Activated CD8-positive, alpha-beta memory T cell treated with anti-CD3 and anti-CD28 coated beads for 4 hours (primary cell): Measurements from ENCODE around the gene OGFOD3.
"Not testable (repeated sequence)": the region's sequence is repeated elsewhere in the genome, so short reads cannot be mapped to it uniquely, and the experiment has no call there.

Experiments used
- DNase-seq, 2 donors: peaks; one replicate each; pipeline ENCODE4 v3.0.0-alpha.2; 2020; ENCODE audit warnings: low read depth in 2 of 2

Gene OGFOD3

DNA sequence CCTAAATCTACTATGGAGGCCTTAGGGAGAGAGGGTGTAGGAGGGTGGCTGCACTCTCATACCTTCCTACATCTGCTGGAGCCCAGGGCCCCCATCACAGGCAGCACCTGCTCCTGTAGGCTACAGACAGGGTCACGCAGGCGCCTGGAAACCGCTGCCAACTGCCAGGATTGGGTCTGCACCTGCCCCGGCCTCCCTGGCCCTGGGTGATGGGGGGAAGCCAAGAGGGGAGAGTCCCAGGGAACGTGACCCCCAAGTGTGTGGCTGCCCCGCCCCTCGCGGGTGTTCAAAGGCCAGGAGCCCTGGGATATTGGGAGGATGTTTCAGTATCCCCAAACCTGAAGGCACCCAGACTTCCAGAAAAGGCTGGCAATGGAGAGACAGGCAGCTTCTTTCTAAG, 64.9 kb downstream of the OGFOD3 start:
- no peak for DNase-seq

GRCh38 chr17:82351713-82352488, 66.5 kb downstream of the OGFOD3 start:
- DNase-seq: peak; percentile 59 to 63

DNA sequence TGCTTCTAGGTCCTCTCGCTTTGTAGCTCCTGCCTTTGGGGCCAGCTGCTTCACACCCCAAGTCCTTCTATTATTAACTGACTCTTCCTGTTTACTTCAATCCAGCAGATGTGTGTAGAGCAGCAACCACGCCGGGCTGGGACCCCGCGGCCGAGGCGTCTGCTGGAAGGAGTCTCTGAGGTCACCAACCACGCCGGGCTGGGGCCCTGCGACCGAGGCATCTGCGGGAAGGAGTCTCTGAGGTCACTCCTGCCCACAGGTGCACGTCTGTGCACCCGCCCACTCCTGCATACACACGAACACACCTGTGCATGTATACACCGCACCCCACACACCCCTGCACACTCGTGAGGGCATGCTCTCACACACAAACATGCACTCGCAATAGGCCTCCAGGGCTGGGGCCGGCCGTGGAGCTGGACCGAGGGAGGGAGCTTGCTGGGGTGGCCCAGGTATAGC, 67.1 kb downstream of the OGFOD3 start:
- no peak for DNase-seq

DNA sequence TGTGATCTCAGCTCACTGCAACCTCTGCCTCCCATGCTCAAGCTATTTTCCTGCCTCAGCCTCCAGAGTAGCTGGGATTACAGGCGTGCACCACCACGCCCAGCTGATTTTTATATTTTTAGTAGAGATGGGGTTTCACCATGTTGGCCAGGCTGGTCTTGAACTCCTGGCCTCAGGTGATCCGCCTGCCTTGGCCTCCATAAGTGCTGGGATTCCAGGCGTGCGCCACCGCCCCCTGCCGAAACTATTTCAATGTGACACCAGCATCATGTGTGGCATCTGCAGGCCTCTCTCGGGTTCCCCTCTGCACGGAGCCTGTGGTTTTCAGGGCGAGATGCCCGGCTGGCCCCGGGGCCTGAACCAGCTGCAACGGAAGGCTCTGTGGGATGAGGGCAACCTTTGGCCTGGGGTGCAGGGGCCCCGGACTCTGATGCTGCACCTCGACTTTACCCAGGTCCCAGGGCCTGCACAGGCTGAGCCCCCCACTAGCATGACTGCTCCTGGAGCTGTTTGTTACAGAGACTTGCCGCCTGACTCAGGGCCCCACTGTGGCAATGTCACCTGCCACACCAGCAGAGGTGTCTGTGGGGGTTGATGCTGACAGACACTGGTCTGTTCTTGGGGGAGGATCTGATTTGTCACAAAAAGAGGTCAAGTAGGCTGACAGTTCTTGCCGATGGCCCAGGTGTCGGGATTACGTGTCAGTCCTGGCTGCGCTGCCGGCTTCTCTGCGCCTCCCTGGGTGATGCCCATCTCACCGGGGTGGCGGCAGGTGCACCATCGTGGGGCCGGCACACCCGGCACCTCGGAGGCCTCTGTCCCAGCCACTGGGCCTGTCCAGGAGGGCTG, 68.0 kb downstream of the OGFOD3 start:
- no peak for DNase-seq

DNA sequence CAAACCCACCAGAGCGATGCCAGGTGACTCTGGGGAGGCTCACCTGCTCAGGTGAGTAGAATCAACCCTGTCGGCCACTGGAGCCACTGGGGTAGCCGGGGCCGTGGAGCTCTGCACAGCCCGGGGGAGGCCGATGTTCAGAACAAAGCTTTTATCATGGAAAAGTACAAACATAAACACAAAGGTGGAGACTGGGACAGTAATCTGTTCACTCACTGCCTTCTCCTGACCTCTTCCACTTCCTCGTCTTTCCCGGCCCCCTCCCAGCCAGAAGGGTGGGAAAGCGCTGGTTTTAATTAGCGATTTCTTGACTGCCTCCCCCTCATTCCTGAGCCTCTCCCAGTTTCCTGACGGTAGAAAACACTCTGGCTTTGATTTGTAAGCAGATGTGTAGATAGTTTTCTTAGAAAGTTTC, 69.1 kb downstream of the OGFOD3 start:
- no peak for DNase-seq

DNA sequence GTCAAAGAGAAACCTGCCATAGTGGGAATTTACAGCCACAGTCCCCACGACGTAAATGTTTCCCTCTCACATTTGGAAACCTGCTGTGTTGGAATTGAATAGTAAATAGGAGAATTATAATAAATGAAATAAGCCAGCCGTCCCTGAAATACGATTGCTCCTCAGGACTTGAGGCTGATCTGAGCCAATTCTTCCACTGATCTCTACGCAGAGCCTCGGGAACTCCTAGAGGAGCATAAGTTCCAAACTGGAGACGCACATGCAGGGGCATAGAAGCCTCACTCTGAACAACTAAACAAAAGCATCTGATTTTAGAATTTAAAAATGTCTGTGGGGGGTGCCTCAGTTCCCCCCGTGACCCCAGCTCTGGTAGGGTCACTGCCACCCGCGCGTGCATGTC, 69.5 kb downstream of the OGFOD3 start:
- DNase-seq: no peak

DNA sequence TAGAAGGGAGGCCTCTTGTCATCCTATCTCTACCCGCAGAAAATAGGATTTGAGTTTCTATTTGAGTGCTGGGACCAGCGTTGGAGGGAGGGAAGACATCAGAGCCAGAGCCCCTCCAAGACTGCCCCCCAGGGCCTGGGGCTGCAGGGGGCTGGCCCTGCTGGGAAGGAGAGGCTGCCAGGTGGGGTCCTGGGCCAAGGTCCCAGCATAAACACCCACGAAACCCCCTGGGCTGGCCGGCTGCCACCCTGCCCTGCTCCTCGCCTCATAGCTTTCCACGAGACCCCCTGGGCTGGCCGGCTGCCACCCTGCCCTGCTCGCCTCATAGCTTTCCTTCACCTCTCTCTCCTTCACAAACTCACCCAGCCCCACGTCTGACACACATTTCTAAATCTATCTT, 70.0 kb downstream of the OGFOD3 start:
- no peak for DNase-seq

DNA sequence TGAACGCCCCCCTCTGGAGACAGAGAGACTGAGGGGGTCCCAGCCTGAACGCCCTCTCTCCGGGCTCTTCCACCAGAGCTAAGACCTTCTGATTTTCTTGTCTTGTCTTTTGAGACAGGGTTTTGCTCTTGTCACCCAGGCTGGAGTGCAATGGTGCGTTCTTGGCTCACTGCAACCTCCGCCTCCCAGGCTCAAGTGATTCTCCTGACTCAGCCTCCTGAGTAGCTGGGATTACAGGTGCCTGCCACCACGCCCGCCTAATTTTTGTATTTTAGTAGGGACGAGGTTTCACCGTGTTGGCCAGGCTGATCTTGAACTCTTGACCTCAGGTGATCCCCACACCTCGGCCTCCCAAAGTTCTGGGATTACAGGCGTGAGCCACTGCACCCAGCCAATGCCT, 70.4 kb downstream of the OGFOD3 start:
- not testable (repeated sequence) for DNase-seq

GRCh38 chr17:82346342-82347300, 71.8 kb downstream of the OGFOD3 start:
- no peak for DNase-seq

- DNase-seq: no peak
Observed at GRCh38 chr17:82345151-82345976, 73.0 kb downstream of the OGFOD3 start.

- DNase-seq: no peak
Observed at GRCh38 chr17:82344175-82344907, 74.0 kb downstream of the OGFOD3 start.

- DNase-seq: no peak
Observed at GRCh38 chr17:82343560-82343959, 74.8 kb downstream of the OGFOD3 start.

- no peak for DNase-seq
Observed at GRCh38 chr17:82342361-82343079, 75.9 kb downstream of the OGFOD3 start.

DNA sequence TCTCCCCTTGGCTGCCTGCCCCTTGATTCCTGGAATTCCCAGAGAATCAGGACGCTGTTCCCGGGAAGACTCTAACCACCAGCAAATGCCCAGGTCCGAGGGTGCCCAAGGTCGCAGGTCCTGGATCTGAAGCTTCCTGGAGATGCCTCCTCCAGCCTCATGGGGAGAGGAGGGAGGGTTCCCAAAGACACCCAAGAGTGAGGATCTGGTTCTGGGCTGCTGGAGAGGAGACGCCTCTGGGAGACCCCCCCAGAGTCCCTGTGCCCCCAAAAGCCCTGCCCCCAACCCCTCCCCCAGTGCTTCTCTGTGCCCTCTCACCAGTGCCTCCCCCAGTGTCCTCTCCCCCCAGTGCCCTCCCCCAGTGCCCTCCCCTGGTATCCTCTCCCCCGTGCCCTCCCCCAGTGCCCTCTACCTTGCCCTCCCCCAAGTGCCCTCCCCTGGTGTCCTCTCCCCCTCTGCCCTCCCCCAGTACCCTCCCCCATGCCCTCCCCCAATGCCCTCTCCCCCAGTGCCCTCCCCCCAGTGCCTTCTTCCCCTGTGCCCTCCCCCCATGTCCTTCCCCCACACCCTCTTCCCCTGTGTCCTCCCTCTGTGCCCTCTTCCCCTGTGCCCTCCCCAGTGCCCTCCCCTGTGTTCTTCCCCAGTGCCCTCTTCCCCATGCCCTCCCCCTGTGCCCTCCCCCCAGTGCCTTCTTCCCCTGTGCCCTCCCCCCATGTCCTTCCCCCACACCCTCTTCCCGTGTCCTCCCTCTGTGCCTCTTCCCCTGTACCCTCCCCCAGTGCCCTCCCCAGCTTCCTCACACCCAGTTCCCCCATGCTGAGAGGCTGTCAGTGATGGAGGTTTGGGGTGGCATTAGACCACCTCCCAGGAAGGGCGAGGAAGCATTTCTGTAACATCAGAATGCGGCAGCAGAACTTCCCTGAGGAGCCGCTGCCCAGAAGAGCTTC, 78.5 kb downstream of the OGFOD3 start:
- DNase-seq: no peak
